OCI-M2 (cell line): ENCODE data around the gene CELA1.

Experiments
- DNase-seq: peaks from one replicate; lab custom pipeline; 2025; ENCODE audit not compliant: unreplicated experiment; lab: John Stamatoyannopoulos, UW

Gene CELA1

DNA sequence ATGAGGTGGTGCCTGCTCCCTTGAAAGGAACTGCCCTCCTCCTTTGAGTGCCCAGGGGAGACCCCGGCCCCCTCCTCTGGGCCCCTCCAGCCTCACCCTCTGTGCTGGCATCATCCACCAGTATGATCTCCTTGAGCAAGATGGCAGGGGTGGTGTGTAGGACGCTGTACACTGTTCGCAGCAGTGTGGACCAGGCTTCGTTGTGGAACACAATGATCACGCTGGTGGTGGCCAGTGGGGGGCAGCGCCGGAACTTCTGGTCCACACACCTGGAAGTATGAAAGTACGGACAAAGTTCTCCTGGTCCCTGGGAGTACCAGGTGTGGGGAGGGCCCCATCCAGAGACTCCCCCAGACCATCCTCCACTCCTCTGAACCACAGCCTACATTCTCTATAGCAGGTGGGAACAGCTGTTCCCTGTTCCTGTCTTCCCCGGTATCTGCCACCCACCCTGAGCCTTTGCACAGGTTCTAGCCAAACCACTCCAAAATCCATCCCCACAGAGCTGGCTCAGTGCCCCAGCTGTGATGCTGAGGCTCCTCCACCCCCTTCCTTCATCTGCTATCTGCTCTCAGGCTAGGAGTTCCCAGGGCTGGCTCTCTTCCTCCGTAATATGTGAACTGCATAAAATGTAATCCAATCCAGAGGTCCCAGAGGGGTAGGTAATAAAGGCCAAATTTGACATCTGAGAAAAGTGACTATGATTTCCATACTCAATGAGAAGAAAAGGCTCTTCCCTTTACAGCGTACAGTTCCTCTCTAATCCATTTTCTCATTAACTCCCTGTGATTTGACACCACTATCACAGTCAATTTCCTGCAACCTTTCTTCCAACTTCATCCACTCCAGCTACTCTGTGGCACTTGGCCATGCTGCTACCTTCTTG, 30.9 kb upstream of the CELA1 start:
- DNase-seq = no peak

DNA sequence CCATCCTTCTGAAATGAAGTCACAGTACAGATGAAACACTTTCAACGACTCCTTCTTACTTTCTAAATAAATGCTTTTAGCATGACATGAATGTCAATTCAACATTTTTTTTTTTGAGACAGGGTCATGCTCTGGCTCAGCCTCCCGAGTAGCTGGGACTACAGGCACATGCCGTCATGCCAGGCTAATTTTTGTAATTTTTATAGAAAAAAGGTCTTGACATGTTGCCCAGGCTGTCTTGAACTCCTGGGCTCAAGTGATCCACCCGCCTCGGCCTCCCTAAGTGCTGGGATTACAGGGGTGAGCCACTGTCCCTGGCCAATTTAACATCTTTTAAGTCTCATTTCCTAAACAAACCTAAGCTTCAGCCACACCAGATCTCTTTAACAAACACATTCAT, 28.4 kb upstream of the CELA1 start:
- no peak for DNase-seq

GRCh38 chr12:51374361-51374760, 27.9 kb upstream of the CELA1 start:
- DNase-seq = no peak

GRCh38 chr12:51373187-51373586, 26.7 kb upstream of the CELA1 start:
- no peak for DNase-seq

GRCh38 chr12:51372021-51372420, 25.5 kb upstream of the CELA1 start:
- DNase-seq = no peak

- DNase-seq = no peak
These were observed 24.9 kb upstream of the CELA1 start for GRCh38 chr12:51371295-51371953.

- DNase-seq = no peak
These were observed 24.2 kb upstream of the CELA1 start for GRCh38 chr12:51370667-51371066.

- DNase-seq = no peak
These were observed 23.1 kb upstream of the CELA1 start for GRCh38 chr12:51369581-51369980.

DNA sequence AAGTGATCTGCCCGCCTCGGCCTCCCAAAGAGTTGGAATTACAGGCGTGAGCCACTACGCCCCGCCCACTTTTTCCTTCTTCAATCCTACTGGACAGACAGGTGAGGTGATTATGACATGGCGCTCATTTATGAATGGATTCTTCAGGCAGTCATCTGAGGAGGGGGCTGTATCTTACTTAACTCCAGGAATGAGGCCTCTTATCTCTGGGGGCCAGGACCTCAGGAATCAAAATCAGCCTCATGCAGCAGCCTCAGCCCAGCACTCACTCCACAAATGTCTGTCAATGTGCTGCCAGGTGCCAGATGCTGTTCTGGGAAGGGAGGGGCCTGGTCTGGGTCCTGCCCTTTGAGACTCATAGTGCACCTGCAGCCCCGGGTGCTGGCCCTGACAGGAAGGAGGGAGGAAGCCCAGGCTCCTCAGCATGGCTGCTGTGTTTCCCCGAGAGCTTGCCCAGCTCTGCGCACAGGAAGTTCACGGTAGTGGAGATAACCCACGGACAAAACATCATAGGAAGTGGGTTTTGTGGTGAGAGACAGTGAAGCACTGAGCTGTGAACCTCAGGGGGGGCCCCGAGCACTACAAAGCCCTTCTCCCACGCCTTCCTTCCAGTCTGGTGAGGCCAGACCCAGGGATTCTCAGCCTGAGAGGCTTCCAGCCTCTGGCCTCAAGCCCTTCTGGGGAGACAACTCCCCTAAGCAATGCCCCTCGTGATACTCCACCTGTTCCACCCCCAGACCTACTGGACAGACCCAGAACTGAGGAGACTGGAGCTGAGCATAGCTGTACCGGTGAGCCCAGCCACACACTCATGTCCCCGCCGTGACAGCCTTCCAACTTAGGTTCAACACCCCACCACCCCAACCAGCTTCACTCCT, 22.4 kb upstream of the CELA1 start:
- peak; percentile 83 for DNase-seq

GRCh38 chr12:51365276-51365675, 18.8 kb upstream of the CELA1 start:
- no peak for DNase-seq

DNA sequence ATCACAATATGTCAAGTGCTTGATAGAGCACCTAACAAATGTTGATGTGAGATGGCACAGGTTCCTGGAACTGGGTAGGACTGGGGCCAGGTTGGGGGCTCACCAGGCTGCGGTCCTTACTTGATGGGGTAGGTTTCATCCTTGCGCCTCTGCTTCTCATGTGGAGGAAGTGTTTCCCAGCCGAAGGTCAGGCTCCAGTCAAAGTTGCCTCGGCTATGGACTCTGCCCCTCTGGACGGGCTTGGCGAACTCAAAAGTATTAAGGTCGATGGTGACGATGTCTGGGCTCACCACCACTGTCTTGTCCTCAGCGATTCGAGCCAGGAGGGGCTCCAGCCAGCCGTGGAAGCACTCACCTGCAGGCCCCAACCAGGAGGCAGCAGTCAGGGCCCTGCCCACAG, 17.5 kb upstream of the CELA1 start:
- no peak for DNase-seq

DNA sequence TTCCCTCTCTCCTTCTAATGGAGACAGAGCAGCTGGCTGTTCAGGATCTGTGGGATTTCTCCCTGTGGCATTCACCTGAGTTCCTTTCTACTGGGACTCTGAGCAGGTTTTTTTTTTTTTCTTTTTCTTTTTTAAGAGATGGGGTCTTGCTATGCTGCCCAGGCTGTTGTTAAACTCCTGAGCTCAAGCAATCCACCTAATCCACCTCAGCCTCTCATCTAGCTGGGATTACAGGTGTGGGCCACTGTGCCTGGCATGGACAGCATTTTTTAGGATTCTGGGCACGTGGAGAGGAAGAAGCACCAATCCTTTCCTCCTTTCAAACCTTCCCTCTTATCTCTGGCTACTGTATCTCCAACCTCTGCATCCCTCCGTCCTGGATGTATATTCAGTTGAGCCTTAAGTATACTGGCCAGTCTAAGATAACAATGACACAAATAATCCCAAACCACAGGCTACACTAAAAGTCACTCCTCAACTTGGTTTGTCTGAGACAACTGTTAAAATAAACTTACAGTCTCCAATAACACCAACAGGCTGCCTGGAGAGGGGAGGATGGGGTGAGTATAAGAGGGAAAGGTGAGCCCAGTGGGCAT, 16.4 kb upstream of the CELA1 start:
- peak; percentile 17 for DNase-seq

DNA sequence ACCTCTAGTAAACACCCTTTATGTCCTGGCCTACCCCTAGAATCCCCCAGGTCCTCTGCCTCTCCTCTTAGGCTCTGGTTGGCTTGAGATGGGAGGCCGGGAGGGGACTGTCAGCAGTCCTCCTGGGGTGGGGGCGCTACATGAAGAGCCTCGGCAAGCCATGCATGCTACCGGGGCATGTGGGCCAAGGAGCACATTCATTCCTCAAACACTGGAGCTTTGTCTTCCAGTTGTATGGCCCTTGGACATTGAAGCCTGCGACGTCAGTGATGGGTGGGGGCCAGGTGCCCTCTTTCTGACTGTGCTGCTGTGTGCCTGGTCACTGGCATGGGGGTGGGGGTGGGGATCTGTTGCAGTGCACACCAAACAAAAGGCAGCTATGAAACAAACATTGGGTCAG, 15.8 kb upstream of the CELA1 start:
- DNase-seq = no peak

GRCh38 chr12:51361161-51362016, 14.9 kb upstream of the CELA1 start:
- no peak for DNase-seq

DNA sequence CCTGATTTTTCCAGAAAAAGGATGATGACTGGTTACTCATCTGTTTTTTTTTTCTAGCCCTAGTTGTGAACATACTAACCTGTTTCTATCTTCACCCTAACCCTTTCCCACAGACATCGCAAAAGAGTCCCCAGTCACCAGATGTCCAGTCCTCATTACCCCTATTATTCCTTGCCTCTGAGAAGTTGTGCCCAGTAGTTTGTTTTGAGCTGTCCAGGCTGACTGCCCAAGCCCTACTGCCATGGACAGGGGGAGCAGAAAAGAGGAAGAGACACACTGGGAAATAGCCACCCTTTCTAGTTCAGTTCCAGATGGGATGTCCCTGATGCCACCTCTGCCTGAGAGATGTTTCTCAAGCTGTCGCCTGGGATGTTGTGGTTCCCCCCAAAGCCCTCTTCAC, 13.8 kb upstream of the CELA1 start:
- no peak for DNase-seq

GRCh38 chr12:51359851-51360250, 13.4 kb upstream of the CELA1 start:
- no peak for DNase-seq

GRCh38 chr12:51358496-51358895, 12.0 kb upstream of the CELA1 start:
- DNase-seq = no peak

DNA sequence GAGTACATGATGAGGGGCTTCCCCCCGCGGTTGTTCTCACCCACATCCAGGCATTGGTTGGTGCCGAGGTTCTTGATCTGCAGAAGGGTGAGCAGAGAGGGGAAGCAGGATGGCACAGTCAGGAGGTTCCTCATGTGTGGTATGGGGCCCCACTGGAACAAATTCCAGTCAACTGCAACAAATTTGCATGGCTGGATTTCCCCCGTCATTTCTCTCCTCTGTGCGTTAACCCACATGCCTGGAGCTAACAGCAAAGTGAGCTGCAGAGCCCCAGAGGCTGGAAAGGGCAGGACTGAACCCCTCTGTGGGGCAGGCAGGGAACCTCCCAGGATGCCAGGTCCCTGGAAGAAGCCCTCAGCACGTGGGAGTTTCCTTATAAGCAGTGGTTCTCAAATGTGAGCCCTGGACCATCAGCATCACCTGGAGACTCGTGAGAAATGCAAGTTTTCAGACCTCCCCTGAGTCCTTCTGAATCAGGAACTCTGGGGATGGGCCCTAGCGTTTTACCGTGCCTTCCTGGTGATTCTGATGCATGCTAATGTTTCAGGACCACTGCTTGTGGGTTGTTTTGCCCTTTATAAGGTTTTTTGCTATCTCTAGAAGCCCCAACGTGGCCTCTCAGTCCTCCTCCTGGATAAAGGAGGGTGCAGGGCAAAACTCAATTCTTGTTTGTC, 11.0 kb upstream of the CELA1 start:
- no peak for DNase-seq

DNA sequence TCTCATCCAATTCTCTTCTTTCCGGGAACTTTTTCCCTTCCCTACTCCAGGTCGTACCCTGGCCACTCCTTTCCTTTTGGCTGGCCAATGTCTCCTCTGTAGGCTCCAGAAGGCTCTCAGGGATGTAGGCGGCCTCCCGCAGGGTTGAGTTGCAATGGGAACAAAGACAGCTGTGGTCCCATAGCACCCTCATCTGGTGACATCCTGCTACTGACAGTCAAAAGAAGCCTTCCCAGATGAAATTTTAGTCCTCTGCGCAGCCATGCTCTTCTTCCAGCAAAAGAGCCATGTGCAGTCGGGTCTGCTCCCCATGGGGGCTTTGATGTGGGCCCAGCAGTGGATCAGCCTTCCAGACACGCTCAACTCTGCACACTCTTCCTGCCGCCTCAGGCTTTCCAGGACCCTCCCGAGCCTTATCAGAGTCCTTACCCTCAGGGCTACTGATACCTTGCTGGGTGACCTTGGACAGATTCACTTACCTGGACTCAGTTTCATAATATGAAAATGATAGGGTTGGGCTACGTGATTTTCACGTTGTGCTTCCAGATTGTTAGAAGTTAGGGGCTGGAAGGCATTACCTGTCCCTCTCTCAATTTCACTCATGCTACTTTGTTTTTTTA, 5.5 kb upstream of the CELA1 start:
- DNase-seq = no peak
